Stomach (tissue), 9 donors: ENCODE results near the gene PRRT4. TPM values are rescaled to one million over a fixed set of nuclear protein-coding genes. Genes with fewer than 3 reads are reported as not detected.

Experiments
- DNase-seq, 2 donors: peaks; one replicate each; pipeline versions ENCODE4 v3.0.0 to v3.0.0-alpha.2; 2013 to 2019
- H3K27ac ChIP-seq, 5 donors: fragments of 200-600 bp in 4 of 5; sonication (generic) in 4 of 5; one replicate each; pipeline ENCODE4 v1.5.1; 2013 to 2019; ENCODE audit warnings: mild to moderate bottlenecking in 1 of 5, moderate library complexity in 1 of 5
- H3K27me3 ChIP-seq, 3 donors: fragments of 200-600 bp; sonication (generic); one replicate each; pipeline ENCODE4 v1.5.1; 2017 to 2019; ENCODE audit warnings: mixed run types in 1 of 3
- H3K36me3 ChIP-seq, 4 donors: fragments of 200-600 bp; sonication (generic); 1 replicate in 3 of 4; 2 replicates in 1 of 4; pipeline ENCODE4 v1.5.1; 2016 to 2019
- H3K4me1 ChIP-seq, 4 donors: fragments of 200-600 bp; sonication (generic); one replicate each; pipeline ENCODE4 v1.5.1; 2016 to 2019
- H3K4me3 ChIP-seq, 4 donors: fragments of 200-600 bp; sonication (generic) in 3 of 4; one replicate each; pipeline ENCODE4 v1.5.1; 2016 to 2019; ENCODE audit warnings: mild to moderate bottlenecking in 1 of 4
- H3K9me3 ChIP-seq, 4 donors: fragments of 200-600 bp; sonication (generic); one replicate each; pipeline ENCODE4 v1.5.1; 2016 to 2019
- CTCF ChIP-seq, 7 experiments: fragments of 450-650 bp in 4 of 7; fragments of 200-600 bp in 3 of 7; sonication (generic) in 3 of 7; IDR thresholded peaks; one replicate each; pipeline ENCODE4 v1.5.1; 2016 to 2019; ENCODE audit warnings: antibody characterized with exemption in 7 of 7, control low read depth in 2 of 7, mild to moderate bottlenecking in 1 of 7
- EP300 ChIP-seq: sonication (generic); formaldehyde crosslinking; IDR thresholded peaks from one replicate; pipeline ENCODE4 v1.6.1; 2017; ENCODE audit warnings: antibody characterized with exemption
- POLR2A ChIP-seq, 4 donors: fragments of 450-650 bp; IDR thresholded peaks; one replicate each; pipeline ENCODE4 v1.6.1; 2016; ENCODE audit warnings: antibody characterized with exemption in 4 of 4, control low read depth in 2 of 4, mild to moderate bottlenecking in 1 of 4, moderate library complexity in 1 of 4
- POLR2AphosphoS5 ChIP-seq, 3 donors: sonication (generic); formaldehyde crosslinking; IDR thresholded peaks; one replicate each; pipeline ENCODE4 v1.6.1; 2016; ENCODE audit warnings: antibody characterized with exemption in 3 of 3
- WGBS, 5 donors: extraction: QIAGEN DNeasy Blood & Tissue Kit in 3 of 5; methylation state at CpG; one replicate each; pipeline versions ENCODE4 v1.1.5 to v1.1.7; 2013 to 2018; 5-methylcytosine and 5-hydroxymethylcytosine counted together
- intact Hi-C: fragments of 100-400 bp; cut with DNase I; formaldehyde crosslinking; loops from one replicate; pipeline ENCODE4 v1.15.1; 2023; ENCODE audit warnings: low total_unique reads
- polyA plus RNA-seq, 3 donors: library from polyadenylated mRNA; stranded (reverse); fragments of 200-250 nt; gene quantifications; one replicate each; pipeline ENCODE4 v1.2.3, GENCODE V29; 2013
- total RNA-seq, 5 donors: library from RNA; depleted of rRNA; stranded (reverse); fragments of >200 nt; gene quantifications; one replicate each; pipeline versions ENCODE4 v1.1.0 to v1.2.3, GENCODE V29; 2014 to 2016
- donor health status: healthy with polysubstance abuse.
- donor health status: Bipolar disorder and iron deficiency.
- donor health status: healthy.

Gene PRRT4
- total and polyA plus RNA-seq, 8 donors: 0.12 to 1.2 TPM; not detected in 6

- Histone ChIP-seq H3K36me3 (peaks cover 59 to 100% (median 98%) of the 10 kb centered on the region in 4 donors), H3K4me3 (no peak overlapping the region), H3K27me3 (no peaks in the 10 kb centered on the region), H3K4me1 (peaks cover 0 to 5% (median 0%) of the 10 kb centered on the region in 4 donors), H3K9me3 (no peaks in the 10 kb centered on the region), H3K27ac (peak overlapping the region in 2 of 5 donors; percentile 2 to 36)
- DNase-seq: no peak
- intact Hi-C loops: no loop called here
- TF ChIP-seq CTCF (IDR thresholded peaks at IDR 0.05) (no peak), POLR2A (IDR thresholded peaks at IDR 0.05) (no peak), POLR2AphosphoS5 (IDR thresholded peaks at IDR 0.05) (no peak), EP300 (no peak)
- 76 to 89% (median 82%) methylated on average over 5 of the region's 5 CpGs for WGBS, 5 donors
Observed at GRCh38 chr7:128321044-128321422, 40.5 kb downstream of the PRRT4 start.

GRCh38 chr7:128318691-128319090, 42.8 kb downstream of the PRRT4 start:
- no peaks in the 10 kb centered on the region for H3K9me3 ChIP-seq
- H3K27ac ChIP-seq: no peak overlapping the region
- no peaks in the 10 kb centered on the region for H3K27me3 ChIP-seq
- no peak for DNase-seq
- H3K36me3 ChIP-seq: peaks cover 68 to 100% (median 98%) of the 10 kb centered on the region in 4 donors
- peaks cover 0 to 5% (median 0%) of the 10 kb centered on the region in 4 donors for H3K4me1 ChIP-seq
- no peak overlapping the region for H3K4me3 ChIP-seq
- 69 to 88% (median 86%) methylated on average over 5 of the region's 5 CpGs for WGBS, 5 donors
- intact Hi-C loops: no loop called here
- TF ChIP-seq CTCF (IDR thresholded peaks at IDR 0.05) (no peak), POLR2AphosphoS5 (IDR thresholded peaks at IDR 0.05) (no peak), POLR2A (IDR thresholded peaks at IDR 0.05) (no peak), EP300 (no peak)

GRCh38 chr7:128311013-128311412, 50.5 kb downstream of the PRRT4 start:
- H3K4me3 ChIP-seq: no peak overlapping the region
- DNase-seq: no peak
- H3K4me1 ChIP-seq: no peaks in the 10 kb centered on the region
- peaks cover 62 to 100% (median 100%) of the 10 kb centered on the region in 4 donors for H3K36me3 ChIP-seq
- TF ChIP-seq CTCF (IDR thresholded peaks at IDR 0.05) (no peak), POLR2AphosphoS5 (IDR thresholded peaks at IDR 0.05) (no peak)
- H3K9me3 ChIP-seq: no peaks in the 10 kb centered on the region
- 93 to 100% (median 98%) methylated on average over 3 of the region's 3 CpGs for WGBS, 5 donors
- H3K27me3 ChIP-seq: no peaks in the 10 kb centered on the region
- H3K27ac ChIP-seq: no peak overlapping the region
- intact Hi-C loops: no loop called here

GRCh38 chr7:128310499-128310898, 51.0 kb downstream of the PRRT4 start:
- H3K4me1 ChIP-seq: no peaks in the 10 kb centered on the region
- intact Hi-C loops: no loop called here
- WGBS, 5 donors: 72 to 82% (median 75%) methylated on average over 5 of the region's 5 CpGs
- H3K27ac ChIP-seq: no peak overlapping the region
- DNase-seq: no peak
- no peaks in the 10 kb centered on the region for H3K27me3 ChIP-seq
- no peak for TF ChIP-seq CTCF (IDR thresholded peaks at IDR 0.05)
- TF ChIP-seq EP300: no peak
- no peak for TF ChIP-seq POLR2A (IDR thresholded peaks at IDR 0.05)
- H3K36me3 ChIP-seq: peaks cover 57 to 100% (median 100%) of the 10 kb centered on the region in 4 donors
- no peaks in the 10 kb centered on the region for H3K9me3 ChIP-seq
- no peak overlapping the region for H3K4me3 ChIP-seq
